ENCODE measurements around the gene C1orf105.

The C1orf105 gene

DNA sequence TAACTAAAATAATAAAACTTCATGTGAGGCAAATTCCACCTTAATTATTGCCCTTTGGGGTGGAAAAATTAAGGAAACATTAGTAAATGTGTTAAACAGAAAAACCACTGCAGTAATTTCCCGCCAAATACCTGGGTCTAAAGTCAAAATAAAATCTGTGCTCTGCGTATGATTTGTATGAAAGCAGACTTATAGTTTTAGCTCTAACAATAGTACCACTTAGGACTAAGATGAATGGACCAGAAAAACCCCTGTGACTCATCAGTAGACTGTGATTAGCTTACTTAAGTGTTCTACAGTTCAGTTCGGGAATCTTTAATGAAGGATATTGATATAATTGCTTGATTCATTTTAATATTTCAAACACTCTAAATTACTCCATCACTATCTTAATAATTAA lies 23.3 kb upstream of the C1orf105 start:
- DNase-seq (ENCODE audit: low spot score) = no peak

DNA sequence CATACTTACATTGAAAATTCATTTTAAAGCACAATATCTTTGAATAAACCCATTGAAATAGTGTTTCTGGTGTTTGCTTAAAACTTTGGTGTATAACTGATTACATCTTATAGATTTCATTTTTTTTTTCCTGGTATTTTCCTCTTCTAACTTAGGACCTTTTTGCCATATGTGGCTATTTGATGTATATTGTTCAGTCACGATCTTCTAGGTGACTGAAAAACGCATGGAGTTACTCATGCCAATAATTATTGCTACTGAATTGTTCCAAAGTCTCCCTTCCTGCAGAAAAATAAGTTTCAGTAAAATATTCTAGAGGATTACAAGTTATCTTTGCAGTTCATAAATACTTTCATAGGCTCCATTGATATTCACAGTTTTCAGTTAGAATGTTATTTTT lies 22.9 kb upstream of the C1orf105 start:
- DNase-seq (ENCODE audit: low spot score) = no peak

DNA sequence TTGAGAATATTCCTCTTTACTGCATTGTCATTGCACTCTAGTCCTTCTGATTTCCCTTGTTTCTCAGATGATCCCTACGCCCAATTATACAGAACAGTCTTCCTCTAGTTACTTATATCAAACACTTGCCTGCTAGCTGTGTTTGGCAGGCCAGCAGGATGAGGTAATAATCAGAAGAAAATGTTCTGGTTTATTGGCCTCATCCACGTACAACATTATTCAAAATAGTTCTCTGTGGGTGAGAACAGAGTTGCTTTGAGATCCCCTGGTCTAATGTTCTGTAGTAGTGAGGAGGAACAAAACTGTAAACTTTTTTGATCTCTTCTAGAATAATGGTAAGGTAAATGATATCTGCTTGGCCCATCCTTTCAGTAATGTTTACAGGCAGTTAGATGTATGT lies 22.3 kb upstream of the C1orf105 start:
- DNase-seq (ENCODE audit: low spot score) = no peak

DNA sequence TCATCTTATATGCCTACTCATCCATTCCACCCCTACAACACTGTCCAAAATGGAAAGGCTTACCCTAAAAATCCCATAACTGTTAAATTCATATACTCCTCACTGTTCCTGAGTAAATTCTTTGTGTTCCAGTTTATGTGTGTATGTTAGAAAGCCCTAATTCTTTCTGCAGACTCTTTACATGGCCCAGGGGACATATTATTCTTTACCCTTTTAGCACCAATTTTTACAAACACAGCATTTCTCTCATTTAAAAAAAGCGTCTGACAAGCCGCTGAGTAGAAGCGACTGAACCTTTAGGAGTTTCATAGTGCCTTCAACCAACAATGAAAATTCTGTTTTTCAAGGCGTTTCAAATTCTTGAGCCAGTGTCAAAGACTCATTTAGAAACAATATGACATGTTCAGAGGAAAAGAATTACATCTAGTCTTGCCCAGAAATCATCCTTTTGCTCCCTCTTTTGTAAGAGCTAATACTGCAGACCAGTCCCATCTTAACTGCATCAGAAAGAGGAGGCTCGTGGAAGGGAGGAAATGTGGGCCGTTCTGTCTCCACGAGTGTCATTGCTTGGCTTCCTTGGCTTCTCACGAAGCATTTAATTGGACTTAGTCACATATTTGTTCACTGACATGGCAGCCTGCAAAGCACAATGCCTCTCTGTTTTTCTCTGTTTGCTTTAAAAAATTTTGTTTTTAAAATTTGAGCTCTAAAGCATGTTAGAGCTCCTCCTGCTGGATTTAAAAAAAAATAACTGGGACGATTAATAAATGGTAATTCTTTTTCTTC lies 21.3 kb upstream of the C1orf105 start:
- peak; percentile 51 for DNase-seq (ENCODE audit: low spot score)

DNA sequence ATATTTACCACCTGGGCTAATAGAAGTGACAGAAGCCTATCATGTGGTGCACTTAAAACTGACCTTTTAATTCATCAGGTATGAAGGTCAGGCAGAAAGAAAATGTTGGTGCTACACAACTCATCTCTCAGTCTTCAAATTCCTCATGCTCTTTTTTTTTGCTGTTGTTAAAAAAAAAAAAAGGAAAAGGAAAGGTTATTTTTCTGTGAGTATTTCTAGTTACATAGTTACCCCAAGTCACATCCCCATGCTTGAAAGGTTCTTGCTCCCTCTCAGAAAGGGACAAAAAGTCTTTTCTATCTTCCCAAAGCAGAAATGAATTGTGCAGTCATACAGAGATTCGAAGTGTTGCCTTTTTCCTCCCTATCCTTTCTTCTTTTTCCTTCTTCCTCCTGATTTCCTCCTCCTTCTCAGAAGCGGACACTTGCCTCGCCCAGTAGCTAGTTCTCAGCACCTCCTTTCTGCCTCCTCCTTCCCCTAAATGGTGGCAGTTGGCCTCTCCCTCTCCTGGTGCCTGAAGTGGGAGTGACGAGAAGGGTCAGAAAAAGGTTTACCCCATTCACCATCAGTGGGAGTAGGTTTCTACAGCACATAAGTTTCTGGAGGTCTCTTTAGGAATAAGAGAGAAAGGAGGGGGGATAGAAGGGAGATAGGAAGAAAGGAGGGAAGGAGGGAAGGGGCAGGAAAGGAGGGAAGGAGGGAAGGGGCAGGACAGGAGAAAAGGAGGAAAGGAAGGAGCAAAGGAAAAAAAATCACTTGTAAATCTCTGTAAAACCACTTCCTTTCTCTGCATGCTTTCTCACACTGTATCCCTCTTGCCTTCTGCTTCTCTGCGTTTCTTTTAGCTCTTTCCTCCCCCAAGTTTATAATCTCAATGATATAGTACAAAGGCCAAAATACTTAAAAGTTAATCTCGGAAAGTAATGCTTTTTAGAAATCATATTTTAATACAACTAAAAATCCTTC lies 20.4 kb upstream of the C1orf105 start:
- DNase-seq (ENCODE audit: low spot score) = no peak

DNA sequence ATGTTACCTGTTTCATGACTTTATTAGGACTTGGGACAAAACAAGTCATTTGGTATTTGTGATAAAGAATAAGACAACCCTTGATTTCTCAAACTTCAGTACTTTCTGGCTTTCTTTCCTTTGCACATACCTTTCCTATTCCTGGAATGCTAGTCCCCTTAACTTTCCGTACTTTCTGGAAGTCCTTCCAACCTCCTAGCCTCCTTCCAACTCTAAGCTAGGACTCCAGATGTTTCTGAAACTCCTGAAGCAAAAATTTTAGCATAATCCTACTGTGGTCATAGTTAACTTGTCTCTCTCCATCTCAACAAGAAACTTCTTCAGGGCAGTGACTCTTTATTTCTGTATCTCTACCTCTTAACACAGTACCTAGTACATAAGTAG lies 19.8 kb upstream of the C1orf105 start:
- no peak for DNase-seq (ENCODE audit: low spot score)

DNA sequence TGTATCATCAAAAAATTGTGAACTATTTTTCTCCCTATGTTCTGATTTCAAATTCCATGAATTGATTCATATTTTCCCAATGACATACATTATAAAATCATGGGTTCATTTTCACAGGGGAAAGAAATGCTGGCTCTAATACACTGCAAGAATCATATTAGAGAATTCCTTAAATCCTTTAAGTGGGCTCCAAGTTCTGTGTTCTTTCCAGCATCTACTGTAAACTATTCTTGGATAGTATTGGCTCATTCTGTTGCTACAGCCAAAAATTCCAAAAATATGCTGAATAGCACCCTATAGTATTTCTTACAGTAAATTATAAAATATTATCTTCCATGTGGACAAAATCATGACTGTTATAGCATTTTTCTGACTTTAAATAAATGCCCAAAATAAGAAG lies 19.0 kb upstream of the C1orf105 start:
- no peak for DNase-seq (ENCODE audit: low spot score)

DNA sequence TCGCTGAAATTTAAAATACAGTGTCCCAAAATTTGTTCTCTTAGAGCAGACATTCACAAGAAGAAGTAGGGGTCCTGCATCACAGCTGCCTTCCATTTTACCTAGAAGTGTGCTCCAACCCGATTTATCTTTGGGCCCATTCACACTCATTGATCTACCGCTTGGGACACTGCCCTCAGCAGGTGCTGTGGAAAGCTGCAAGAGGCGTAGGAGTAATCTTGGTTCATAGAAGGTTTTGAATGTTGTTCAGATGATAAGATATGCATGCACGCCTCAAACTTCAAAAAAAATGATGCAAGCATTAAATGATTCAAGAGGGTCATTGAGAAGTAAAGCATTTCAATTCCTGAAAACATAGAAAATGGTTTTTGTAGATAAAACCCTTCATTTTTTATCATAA lies 18.6 kb upstream of the C1orf105 start:
- DNase-seq (ENCODE audit: low spot score) = no peak

DNA sequence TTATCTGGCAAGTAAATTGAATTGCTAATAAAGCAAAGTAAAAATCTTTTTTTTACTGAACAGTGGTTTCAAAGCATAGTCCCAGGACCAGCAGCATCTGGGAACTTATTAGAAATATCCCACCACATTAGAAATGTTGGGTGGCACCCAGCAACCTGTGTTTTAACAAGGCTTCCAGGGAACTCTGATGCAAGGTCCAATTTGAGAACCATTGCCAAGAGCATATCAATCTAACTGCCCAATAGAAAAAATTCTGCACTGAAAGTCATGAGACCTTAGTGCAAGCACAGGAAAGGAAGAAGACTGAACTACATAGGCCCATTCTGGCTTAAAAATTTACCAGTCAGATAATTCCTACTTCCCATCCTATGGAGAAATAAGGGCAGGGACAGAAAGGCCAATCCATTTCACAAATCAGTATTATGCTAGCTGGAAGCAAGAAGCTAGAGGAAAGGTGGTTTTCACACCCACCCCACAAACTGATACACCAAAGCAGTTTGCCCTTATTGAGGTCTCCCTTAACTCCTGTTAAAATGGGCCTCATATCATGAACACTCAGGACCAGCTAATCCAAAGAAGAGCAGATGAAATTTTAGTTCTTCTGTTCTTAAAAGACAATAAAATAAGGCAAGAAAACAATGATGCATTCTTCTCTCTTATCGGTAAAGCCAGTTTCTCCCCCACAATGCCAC lies 17.5 kb upstream of the C1orf105 start:
- DNase-seq (ENCODE audit: low spot score) = no peak

DNA sequence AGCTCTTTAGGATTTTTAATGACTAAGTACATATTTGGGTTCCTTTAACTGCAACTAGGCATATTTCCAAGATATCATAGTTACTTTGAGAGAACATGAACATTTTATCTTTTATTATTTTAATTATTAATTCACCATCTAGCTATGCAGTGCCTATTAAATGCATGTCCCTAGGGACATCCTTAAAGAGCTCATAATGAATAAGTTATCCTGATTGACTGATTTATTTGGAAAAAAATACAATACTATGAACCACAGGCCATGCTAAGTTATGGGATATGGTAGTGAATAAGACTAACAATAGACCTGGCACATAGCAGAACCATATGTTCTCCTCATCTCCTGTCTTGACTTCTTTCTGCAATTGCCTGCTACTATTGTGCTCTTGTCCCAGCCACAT lies 16.4 kb upstream of the C1orf105 start:
- no peak for DNase-seq (ENCODE audit: low spot score)

DNA sequence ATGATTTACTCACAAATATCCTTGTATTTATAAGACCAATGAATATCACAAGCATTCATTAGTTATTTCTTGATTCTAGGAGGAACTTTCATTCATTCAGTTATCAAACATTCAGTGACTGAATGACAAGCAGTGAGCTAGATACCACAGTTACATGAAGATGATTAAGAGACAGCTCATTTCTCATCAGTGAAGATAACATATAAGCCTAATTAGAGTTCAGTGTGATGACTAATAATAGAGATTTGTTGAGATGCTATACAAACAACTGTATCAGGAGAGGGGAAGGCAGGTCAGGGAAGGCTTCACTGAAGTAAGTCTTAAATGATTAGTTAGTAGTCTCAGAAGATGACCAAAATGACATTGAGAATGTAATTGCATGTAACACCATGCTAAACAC lies 14.6 kb upstream of the C1orf105 start:
- no peak for DNase-seq (ENCODE audit: low spot score)

DNA sequence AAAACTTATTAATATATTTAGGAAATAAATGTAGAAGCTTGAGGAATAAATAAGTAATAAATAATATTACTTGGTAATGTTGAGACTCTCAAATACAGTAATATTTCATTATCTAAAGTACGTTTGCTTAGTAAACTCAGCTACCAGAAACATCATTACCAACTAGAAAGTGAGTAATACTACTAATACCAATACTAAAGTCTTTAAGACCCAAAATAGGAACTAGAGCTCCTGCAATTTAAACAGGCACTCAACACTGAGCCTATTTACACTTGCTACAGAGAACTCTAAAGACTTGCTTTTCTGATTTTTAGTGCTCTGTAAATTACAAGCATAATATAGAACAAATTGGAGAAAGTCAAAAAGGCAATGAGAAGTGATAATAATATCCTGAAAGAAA lies 13.5 kb upstream of the C1orf105 start:
- DNase-seq (ENCODE audit: low spot score) = no peak

DNA sequence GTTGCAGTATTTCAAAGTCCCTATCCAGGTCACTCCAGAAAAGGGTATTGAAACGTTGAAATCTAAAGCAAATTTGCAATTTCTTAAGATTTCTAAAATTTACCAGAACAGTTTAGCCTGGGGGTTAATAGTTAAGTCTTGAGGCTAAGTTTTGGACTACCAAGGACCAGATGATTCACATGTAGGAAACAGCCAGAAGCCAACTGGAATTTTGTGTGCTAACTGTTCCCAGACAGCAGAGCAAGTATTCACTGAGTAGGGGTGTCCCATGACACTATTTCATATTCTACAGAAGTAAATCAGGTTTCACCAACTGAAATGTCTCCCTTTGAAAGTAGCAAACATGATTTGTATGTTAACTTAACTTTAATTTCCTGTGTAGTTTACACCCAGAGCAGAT lies 11.5 kb upstream of the C1orf105 start:
- DNase-seq (ENCODE audit: low spot score) = no peak

DNA sequence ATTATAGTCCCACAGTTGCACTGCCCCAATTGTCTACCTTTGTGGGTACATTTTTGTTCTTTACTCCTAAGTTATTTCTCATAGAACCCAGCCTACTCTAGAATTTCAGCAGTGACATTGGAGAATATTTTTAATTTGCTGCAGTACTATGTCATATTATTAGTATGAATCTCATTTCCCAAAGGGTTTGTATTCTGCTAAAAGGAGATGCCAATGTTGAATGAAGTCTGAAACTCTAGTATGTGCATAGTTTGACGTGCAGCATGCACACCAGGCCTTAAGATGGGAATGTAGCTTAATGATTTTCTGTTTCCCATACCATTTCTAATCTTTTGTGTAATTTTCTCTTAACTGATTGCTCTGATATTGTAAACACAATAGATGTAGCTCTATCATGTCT lies 10.5 kb upstream of the C1orf105 start:
- no peak for DNase-seq (ENCODE audit: low spot score)

DNA sequence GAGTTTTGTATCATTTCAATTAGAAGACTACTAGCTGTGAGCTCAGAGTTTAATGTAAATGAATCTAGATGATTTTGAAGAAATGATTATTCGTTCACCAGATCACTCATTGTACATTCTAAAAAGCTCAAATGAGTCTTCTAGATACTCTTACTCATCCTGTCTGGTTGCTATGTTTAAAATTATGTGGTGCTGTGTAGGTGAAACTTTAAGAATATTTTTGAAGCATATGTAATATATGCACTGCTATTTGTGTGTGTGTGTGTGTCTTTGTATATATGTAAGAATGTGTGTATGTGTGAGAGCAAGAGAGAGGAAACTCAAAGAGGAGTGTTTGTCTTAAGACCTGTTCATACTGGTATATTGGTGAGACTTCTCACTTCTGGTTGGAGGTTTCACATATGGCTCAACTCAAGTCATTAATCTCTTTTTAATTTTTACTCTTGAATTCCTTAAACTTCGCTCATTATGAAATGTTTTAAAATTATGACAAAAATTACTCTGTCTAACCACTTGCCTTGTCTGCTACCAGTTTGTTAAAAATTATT lies 8.6 kb upstream of the C1orf105 start:
- DNase-seq (ENCODE audit: low spot score) = no peak

DNA sequence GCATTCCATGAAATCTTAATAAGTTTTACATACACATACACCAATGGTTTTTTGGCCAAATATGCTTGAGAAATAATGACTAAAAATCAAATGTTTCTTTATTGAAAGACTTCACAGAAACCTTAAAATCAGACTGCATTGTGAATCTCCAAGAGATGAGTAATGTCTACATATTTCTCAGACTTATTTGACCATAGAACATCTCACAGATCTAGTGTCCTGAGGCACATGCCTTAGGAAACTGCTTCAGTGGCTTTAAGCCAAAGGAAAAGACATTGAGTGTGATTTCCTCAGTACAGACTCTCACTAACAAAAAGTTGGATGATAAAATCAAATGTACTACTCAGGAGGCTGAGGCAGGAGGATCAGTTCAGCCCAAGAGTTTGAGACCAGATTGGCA lies 6.2 kb upstream of the C1orf105 start:
- DNase-seq (ENCODE audit: low spot score) = no peak

DNA sequence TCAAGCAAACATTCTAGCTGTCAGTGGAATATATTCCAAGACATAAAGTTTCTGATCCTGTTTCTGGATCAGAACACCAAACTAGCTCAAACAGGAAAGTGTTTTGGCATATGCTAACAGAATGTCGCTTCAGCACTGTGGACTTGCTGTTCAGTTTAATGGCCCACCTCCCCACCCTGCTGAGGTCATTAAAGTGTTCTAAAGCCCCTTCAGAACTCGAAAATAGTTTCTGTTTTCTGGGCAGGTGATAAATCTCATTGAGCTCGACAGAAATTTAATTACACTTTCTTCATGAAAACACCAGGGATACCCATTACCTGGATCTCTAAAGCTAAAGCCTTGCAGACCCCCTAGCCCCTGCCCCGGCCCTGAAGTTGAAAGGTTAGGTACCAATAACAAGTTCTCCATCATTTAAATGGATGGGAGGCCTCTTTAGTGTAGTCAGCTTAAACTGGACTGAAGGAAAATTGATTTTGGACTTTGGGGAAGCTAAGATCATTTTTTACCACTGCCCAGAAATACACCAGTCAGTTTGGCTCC lies 3.9 kb upstream of the C1orf105 start:
- DNase-seq (ENCODE audit: low spot score) = no peak

DNA sequence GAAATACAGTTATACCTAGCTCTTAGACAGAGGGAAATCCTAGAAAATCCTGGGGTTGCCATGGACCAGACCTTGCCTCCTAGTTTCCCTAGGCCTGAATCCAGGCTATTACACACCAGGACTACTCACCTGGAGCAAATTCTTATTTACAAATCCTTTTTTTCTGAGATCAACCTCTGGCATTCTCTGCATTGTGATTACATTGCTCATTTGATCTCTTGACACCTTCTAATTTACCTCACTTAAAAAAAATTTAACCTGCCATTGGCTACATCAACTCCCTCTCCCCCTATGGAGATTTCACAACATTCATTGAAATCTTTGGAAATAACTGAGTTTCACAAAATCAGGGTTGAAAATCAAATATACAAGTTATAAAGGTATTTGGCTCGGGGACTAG lies 2.9 kb upstream of the C1orf105 start:
- DNase-seq (ENCODE audit: low spot score) = no peak

DNA sequence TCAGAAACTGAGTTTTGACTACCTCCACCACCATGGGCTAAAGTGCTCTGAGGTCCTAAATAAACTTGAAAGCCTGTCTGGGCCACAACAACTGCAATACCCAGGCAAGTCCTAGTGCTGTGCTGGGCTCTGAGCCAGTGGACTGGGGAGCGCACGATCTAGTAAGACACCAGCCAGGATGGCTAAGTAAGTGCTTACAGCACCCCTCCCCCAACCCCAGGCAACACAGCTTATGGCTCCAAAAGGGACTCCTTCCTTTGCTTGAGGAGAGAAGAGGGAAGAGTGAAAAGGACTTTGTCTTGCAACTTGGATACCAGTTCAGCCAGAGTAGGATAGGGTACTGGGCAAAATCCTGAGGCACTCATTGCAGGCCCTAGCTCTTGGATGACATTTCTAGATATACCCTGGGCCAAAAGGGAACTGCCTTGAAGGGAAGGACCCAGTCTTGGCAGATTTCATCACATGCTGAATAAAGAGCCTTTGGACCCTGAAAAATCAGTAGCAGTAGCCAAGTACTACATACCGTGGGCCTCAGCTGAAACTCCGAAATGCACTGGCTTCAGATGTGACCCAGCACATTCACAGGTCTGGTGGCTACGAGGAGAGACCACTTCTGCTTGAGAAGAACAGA lies 1.6 kb downstream of the C1orf105 start:
- DNase-seq (ENCODE audit: low spot score) = no peak

DNA sequence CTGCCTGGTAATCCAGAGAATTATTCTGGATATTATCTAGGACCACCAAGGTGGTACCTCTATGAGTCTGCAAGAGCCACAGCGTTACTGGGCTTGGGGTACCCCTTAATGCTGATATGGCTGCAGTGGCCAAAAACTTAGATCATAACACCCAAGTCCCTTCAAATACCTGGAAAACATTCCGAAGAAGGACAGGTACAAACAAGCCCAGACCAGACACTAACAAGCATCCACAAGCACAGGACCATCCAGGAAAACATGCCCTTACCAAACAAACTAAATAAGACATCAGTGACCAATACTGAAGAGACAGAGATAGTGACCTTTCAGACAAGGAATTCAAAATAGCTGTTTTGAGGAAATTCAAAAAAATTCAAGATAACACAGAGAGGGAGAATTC lies 2.9 kb downstream of the C1orf105 start:
- DNase-seq (ENCODE audit: low spot score) = no peak

DNA sequence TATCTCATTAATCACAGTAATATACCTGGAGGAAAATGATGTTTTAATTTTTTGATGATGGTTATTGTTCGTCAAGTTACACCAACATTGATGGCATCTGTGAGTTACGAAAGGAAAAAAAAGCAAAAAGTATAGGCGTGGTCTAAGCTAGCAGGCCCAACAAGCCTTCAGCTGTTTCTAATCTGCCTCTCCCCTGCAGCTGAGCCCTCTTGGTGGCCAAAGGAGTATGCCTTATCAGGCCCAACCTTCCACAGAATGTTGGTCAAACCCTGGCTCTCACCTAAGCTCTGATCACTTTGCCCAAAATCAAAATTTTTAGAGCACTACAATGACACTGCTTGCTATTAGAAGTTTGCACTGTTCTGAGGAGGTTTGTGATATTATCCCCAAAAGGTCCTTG lies 4.9 kb downstream of the C1orf105 start:
- DNase-seq (ENCODE audit: low spot score) = no peak

DNA sequence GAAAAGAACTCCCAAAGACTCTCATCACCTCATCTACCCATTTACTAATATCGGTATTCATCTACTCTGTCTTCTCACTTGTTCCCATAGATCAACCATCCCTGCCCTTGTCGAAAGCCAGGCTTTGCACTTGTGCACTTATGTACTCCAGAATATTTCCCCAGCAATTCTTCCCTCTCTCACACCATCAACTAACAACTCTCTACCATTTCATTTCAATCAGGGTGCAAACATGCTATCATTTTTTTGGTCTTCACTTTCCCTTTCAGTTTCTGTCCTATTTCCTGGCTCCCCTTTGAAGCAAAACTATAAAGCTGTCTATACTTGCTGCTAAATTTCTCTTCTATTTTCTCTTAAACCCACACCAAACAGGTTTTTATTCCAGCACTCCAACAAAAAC lies 6.7 kb downstream of the C1orf105 start:
- no peak for DNase-seq (ENCODE audit: low spot score)

All from hepatic stellate cell (primary cell).